OCI-LY7 (cell line): Measurements from ENCODE around the gene GRIA1.

Source experiments
- CTCF ChIP-seq: fragments of 200-600 bp; sonication (generic); conservative IDR thresholded peaks from 2 replicates; pipeline ENCODE4 v1.5.1; 2014; ENCODE audit warnings: mild to moderate bottlenecking, antibody characterized with exemption, low read length, moderate library complexity, mixed read lengths
- EZH2phosphoT487 ChIP-seq: fragments of 200-600 bp; sonication (generic); IDR thresholded peaks from 2 replicates; pipeline ENCODE4 v1.6.1; 2018; ENCODE audit warnings: low read depth, borderline replicate concordance, mild to moderate bottlenecking, mixed run types, antibody characterized with exemption, low read length, moderate library complexity, mixed read lengths

- TF ChIP-seq CTCF = no peak
- no peak for TF ChIP-seq EZH2phosphoT487
These were observed 301.8 kb downstream of the GRIA1 start for GRCh38 chr5:153792305-153792704.
